Activated CD4-positive, alpha-beta T cell treated with anti-CD3 and anti-CD28 coated beads, Interleukin-2, amount 10 ng/mL, durations not matched to agents 7 days and 5 days (primary cell): ENCODE data around the gene PPP1CA. TPM values are rescaled to one million over a fixed set of nuclear protein-coding genes. Genes with fewer than 3 reads are reported as not detected.

Source experiments
- CTCF ChIA-PET: fragments of 350-600 bp; sonication (Branson Sonifier 250); formaldehyde crosslinking; loops from one replicate; lab custom pipeline; 2021; ENCODE audit warnings: antibody characterized with exemption; lab: Charles Lee
- POLR2A ChIA-PET: fragments of 350-600 bp; sonication (Branson Sonifier 250); formaldehyde crosslinking; loops from one replicate; lab custom pipeline; 2021; ENCODE audit warnings: antibody characterized with exemption; lab: Charles Lee
- DNase-seq: peaks from one replicate; pipeline ENCODE4 v3.0.0-alpha.2; 2020
- H3K27ac Mint-ChIP-seq: one replicate; pipeline ENCODE4 v1.8.0; 2021; ENCODE audit warnings: mild to moderate bottlenecking, moderate library complexity, mixed read lengths
- H3K27me3 Mint-ChIP-seq: one replicate; pipeline ENCODE4 v1.8.0; 2021; ENCODE audit warnings: mixed read lengths
- H3K36me3 Mint-ChIP-seq: one replicate; pipeline ENCODE4 v1.8.0; 2021; ENCODE audit warnings: low read depth, mixed read lengths
- H3K4me1 Mint-ChIP-seq: one replicate; pipeline ENCODE4 v1.8.0; 2021; ENCODE audit warnings: mixed read lengths
- H3K4me3 Mint-ChIP-seq: one replicate; pipeline ENCODE4 v1.8.0; 2021; ENCODE audit warnings: mild to moderate bottlenecking, moderate library complexity, mixed read lengths
- H3K9me3 Mint-ChIP-seq: one replicate; pipeline ENCODE4 v1.8.0; 2021; ENCODE audit warnings: mixed read lengths
- total RNA-seq, 2 experiments: library from RNA; stranded (reverse); gene quantifications; one replicate each; pipeline ENCODE4 v1.2.3, GENCODE V29; 2021

The PPP1CA gene
- total RNA-seq, 2 experiments from 2014 or later: 301 to 331 TPM

DNA sequence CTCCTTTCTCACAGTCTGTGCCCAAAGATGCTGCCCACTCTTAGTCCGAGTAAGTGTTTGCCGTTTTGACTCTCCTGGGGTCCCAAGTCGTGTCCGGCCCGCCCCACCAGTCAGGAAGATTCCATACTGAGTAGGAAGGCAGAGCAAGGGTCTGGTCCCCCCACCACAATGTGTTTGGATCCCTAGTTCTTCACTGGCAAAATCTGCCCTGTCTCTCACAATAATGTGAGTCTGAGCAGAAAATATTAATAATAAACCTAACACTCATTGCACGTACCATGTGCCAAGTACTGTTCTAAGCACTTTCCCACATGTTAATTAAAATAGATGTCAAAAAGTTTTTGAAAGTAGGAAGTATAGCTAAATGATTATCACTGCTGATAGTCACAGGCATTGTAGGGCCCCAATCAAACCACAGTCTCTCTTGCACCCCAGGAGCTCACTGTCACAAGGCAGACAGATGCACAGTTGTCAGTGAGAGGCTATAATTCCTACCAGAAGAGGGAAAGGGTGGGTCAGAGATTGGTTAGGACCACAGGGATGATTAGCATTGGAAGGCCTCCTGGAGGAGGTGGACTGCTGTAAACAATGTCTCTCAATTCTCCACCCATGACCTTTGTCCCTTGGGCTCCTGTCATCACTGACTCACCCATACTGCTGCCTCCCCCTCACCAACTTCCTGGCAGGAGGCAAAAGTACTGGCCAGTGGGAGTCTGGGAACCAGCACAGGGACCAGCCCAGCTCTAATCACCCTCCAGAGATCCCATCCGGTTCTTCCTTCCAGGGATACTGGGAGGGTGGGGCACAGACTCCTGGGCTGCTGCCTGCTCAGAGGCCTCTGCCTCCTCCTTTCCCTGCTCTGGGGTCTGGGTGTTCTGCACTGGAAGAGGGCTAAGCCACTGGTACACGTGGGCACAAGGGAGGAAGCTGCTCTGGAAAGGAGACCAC is 47.3 kb downstream of the PPP1CA start:
- Mint-ChIP-seq H3K27ac (peak overlapping the region; percentile 99), H3K4me1 (peaks cover 36% of the 10 kb centered on the region), H3K27me3 (peaks cover 12% of the 10 kb centered on the region), H3K36me3 (peaks cover 8% of the 10 kb centered on the region), H3K9me3 (no peaks in the 10 kb centered on the region), H3K4me3 (peak overlapping the region; percentile 89)
- ChIA-PET POLR2A (interaction anchor here (0.6 kb wide), 1 partner anchor 273 kb away, joined by 3 read pairs; no protein-coding TSS in a partner anchor), CTCF (interaction anchor here (0.7 to 30.3 kb wide), 8 partner anchors 9 to 166 kb away, joined by 3 to 841 read pairs (median 4); partner anchors contain the start of genes CLCF1, PPP1CA, RAD9A and TBC1D10C)
- DNase-seq: no peak

DNA sequence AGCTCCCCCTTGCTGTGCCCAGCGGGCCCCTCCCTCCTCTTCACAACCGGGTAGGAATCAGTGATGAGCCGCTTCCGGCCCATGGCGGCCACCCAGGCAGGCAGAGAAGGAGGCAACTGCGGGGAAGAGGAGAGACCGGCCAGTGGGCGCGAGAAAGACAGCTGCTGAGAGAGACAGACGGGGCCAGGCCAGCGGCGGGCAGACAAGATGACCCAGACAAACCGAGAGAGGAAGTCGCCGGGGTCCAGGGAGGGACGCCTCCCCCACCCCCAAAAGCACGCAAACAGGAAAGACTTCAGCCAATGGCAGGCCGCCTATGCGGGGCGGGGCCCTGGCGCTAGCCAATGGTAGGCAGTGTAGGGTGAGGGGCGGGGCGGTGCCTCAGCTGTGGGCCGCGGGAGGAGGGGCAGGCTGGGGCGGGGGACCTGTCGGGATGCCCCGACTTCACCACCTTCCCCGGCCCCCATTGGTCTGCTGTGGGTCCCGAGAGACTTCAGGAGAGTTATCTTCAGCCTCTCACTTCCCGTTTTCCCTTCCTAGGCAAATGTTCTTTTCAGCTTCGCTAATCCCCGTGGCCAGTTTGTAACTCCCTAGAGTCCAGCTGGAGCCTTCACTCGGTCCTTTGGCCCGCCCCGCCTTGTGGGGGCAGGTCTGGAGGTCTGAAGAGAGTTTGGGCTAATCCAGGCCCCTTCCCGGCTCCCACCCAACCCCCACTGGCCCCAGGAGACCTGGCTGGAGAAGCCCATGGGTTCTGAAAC is 48.2 kb downstream of the PPP1CA start, which contains the start of gene POLD4:
POLD4 (minus strand) TSS at position 230 of the 758 bp plus-strand sequence; CDS start at position 83, 147 bp downstream.
- POLR2A ChIA-PET: interaction anchor here (0.6 to 1.1 kb wide), 3 partner anchors 43 to 273 kb away, joined by 3 to 5 read pairs (median 4); no protein-coding TSS in a partner anchor
- no peaks in the 10 kb centered on the region for H3K9me3 Mint-ChIP-seq
- peak within 1 kb of the TSS; percentile 99 for H3K27ac Mint-ChIP-seq

DNA sequence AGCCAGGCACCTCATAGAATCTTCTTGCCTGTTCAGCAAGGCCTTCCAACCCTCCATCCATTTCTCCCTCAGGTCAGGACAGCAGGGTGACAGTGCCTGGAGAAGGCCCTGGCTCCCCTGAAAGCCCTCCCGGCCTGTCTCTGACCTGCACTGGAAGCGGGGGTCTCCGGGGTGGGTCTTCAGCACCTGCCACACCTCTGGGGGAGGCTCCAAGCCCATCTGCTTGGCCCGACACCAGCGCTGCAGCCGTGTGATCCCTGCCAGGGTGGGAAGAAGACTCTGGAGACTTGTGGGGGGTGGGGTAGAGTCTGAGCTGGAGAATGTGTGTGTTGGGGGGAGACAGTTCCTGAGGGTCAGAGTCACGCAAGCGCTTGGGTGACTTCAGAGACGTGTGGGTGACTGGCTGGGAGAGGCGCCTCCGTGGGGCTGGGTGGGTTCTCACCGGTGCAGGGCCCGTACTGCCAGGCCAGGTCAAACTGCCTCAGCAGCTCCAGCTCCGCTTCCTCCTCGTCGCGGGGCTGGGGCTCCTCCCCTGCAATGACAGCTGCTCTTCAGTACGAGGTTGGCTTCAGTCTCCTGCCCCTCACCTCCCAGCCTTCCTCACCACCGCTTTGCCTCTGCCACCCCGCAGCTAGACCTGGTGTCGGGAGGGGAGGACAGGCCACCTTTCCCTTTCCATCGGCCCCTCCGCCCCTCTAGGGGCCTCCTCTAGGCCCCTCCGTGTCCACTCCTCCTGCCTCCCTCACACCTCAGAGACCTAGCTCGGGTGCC is 48.9 kb downstream of the PPP1CA start:
- CTCF ChIA-PET: interaction anchor here (0.7 to 30.3 kb wide), 10 partner anchors 11 to 120 kb away, joined by 3 to 841 read pairs (median 4); partner anchors contain the start of genes CLCF1, PPP1CA, RAD9A and TBC1D10C
- POLR2A ChIA-PET: interaction anchor here (0.7 to 1.1 kb wide), 3 partner anchors 34 to 85 kb away, joined by 4 to 5 read pairs (median 4); no protein-coding TSS in a partner anchor
- H3K36me3 Mint-ChIP-seq: peaks cover 8% of the 10 kb centered on the region
- peaks cover 36% of the 10 kb centered on the region for H3K4me1 Mint-ChIP-seq
- H3K27ac Mint-ChIP-seq: peak overlapping the region; percentile 99
- peak overlapping the region; percentile 89 for H3K4me3 Mint-ChIP-seq
- peak; percentile 73 for DNase-seq
- H3K9me3 Mint-ChIP-seq: no peaks in the 10 kb centered on the region
- H3K27me3 Mint-ChIP-seq: peaks cover under 1% of the 10 kb centered on the region

More for the DNA sequence above, 48.2 kb downstream of the PPP1CA start, which contains the start of gene POLD4:
- Mint-ChIP-seq H3K4me3 (peak within 1 kb of the TSS; percentile 89), H3K4me1 (peaks cover 36% of the 10 kb centered on the region), H3K36me3 (peaks cover 8% of the 10 kb centered on the region), H3K27me3 (peaks cover 8% of the 10 kb centered on the region)
- CTCF ChIA-PET: interaction anchor here (0.7 to 30.3 kb wide), 12 partner anchors 8 to 121 kb away, joined by 3 to 841 read pairs (median 4); partner anchors contain the start of genes CLCF1, PPP1CA, RAD9A and TBC1D10C
- peak; percentile 97 for DNase-seq

DNA sequence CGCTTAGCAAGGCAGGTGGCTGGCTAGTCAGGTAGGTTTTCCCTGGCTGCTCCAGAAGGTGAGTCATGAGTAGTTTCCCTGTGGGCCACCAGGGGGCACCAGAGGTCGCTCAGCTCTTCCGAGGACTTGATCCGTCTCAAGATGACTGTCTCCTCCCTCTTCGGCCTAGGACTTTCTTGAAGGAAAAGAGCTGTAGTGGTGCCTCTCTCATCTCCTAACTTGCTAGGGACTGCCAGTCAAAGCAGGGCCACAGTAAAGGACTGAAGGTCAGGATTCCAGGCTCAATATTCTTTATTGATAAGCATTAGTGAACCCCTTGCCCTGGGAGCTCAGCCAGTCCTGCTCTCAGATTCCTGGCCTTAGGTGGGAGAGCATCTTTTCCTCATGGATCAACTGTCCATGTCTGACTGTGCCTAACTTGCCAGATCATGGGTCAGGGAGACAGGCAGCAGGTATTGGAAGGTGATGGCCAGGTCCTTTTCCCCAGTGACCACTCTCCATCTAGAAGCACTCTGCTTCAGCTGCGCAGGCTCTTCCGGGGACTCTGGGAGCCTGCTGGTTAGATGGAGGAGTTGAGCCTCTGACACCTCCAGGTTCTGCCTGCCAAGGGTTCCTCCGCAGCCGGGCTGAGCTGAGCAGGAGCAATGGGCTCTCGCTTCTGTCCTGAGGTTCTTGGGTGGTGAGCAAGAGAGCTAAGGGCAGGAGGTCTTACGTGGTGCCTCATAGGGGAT is 50.2 kb downstream of the PPP1CA start:
- Mint-ChIP-seq H3K27ac (peak overlapping the region; percentile 84), H3K9me3 (no peaks in the 10 kb centered on the region), H3K4me3 (peak overlapping the region; percentile 55), H3K27me3 (no peaks in the 10 kb centered on the region), H3K36me3 (peaks cover 8% of the 10 kb centered on the region), H3K4me1 (peaks cover 34% of the 10 kb centered on the region)
- ChIA-PET POLR2A (no interaction called here), CTCF (interaction anchor here (0.5 to 30.3 kb wide), 31 partner anchors 10 to 609 kb away, joined by 3 to 841 read pairs (median 4); partner anchors contain the start of genes CLCF1, PPP1CA, RAD9A and SSH3)
- peak; percentile 64 for DNase-seq

DNA sequence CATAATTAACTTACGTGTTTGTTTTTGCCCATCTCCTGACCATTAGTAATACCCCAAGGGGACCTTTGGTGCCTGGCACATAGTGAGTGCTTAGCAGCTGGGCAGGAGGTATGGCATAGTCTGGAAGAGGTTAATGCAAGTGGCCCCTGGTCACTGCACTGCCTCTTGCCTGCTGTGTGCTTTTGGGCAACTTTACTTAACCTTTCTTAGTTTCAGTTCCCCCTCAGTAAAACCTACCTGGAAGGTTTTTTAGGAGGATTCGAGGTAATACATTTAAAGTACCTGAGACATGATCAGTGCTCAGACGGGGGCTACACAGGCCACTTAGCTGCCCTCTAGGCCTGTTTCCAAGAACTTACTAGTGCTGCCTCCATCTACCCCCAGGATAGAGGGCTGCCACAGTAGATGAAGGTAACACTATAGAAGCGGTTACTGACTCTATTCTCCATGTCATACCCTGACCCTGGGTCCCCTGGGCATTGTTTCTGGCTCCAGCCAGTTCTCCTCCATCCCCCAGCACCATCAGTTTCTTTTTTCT is 51.7 kb downstream of the PPP1CA start:
- POLR2A ChIA-PET: no interaction called here
- CTCF ChIA-PET: interaction anchor here (0.9 to 30.3 kb wide), 9 partner anchors 13 to 136 kb away, joined by 3 to 841 read pairs (median 11); partner anchors contain the start of genes CLCF1, PPP1CA, RAD9A and TBC1D10C
- H3K27ac Mint-ChIP-seq: no peak overlapping the region

DNA sequence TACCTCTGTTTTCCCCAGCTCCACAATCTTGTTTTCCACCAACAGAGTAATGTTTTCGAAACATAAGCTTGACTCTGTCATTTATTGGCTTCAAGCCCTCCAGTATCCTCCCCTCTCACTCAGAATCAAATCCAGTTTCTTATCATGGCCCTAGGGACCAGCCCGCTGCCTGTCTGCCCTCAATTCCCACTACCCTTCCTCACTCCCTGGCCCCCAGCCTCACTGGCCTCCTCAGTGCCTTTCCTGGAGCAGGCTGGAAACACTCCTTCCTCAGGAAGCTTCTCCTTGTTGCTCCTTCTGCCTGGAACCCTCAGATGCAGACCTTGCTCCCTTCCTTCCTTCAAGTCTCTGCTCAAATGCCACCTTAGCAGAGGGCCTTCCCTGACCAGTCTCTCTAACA is 52.2 kb downstream of the PPP1CA start:
- Mint-ChIP-seq H3K4me1 (peaks cover 47% of the 10 kb centered on the region), H3K27me3 (no peaks in the 10 kb centered on the region), H3K4me3 (no peak overlapping the region), H3K36me3 (peaks cover 8% of the 10 kb centered on the region), H3K9me3 (no peaks in the 10 kb centered on the region), H3K27ac (no peak overlapping the region)
- ChIA-PET POLR2A (no interaction called here), CTCF (interaction anchor here (0.9 to 30.3 kb wide), 7 partner anchors 9 to 137 kb away, joined by 3 to 841 read pairs (median 3); partner anchors contain the start of genes CLCF1, PPP1CA, RAD9A and TBC1D10C)
- DNase-seq: no peak

More for the DNA sequence above, 51.7 kb downstream of the PPP1CA start:
- no peaks in the 10 kb centered on the region for H3K9me3 Mint-ChIP-seq
- no peak overlapping the region for H3K4me3 Mint-ChIP-seq
- peaks cover 47% of the 10 kb centered on the region for H3K4me1 Mint-ChIP-seq
- H3K36me3 Mint-ChIP-seq: peaks cover 8% of the 10 kb centered on the region
- no peak for DNase-seq
- H3K27me3 Mint-ChIP-seq: no peaks in the 10 kb centered on the region

DNA sequence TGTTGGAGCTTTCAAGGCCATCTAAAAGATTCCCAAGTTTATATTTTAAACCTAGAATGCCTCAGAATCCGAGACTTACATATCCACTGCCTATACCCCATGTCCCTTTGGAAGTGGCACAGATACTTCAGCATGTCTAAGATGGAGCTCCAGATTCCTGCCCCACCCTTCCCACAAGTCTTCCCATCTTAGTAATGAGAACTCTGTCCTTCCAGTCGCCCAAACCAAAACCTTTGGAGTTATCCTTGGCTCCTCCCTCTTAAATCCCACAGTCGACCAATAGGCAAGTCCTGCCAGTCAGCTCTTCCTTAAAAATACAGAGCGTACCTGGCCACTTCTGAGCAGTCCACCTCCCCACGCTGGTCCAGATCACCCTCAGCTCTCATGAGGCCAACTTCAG is 52.6 kb downstream of the PPP1CA start:
- Mint-ChIP-seq H3K9me3 (no peaks in the 10 kb centered on the region), H3K36me3 (peaks cover 8% of the 10 kb centered on the region), H3K4me1 (peaks cover 46% of the 10 kb centered on the region), H3K4me3 (no peak overlapping the region), H3K27ac (no peak overlapping the region), H3K27me3 (no peaks in the 10 kb centered on the region)
- CTCF ChIA-PET: interaction anchor here (0.5 to 30.3 kb wide), 8 partner anchors 9 to 422 kb away, joined by 3 to 841 read pairs (median 4); partner anchors contain the start of genes CLCF1, PPP1CA, RAD9A and TBC1D10C
- POLR2A ChIA-PET: no interaction called here
- DNase-seq: no peak

Other genes starting within 250 kb of the PPP1CA start
- 100 to 1,000 TPM; 306 to 324 TPM for gene GRK2, start 135.4 kb downstream of the PPP1CA start, total RNA-seq
- gene ANKRD13D, start 112.6 kb downstream of the PPP1CA start, total RNA-seq: 100 to 1,000 TPM; 135 to 194 TPM
- 1 to 10 TPM; 8.2 to 9.6 TPM for gene SSH3, start 98.3 kb downstream of the PPP1CA start, total RNA-seq
- 10 to 100 TPM; 52.7 to 53.7 TPM for gene POLD4, start 48.3 kb downstream of the PPP1CA start, total RNA-seq
- gene CLCF1, start 28.3 kb downstream of the PPP1CA start, total RNA-seq: under 1 TPM; 0.10 to 0.17 TPM
- 10 to 100 TPM; 49.3 to 53.7 TPM for gene RAD9A, start 9.9 kb downstream of the PPP1CA start, total RNA-seq
- gene TBC1D10C, start 2.2 kb upstream of the PPP1CA start, total RNA-seq: 100 to 1,000 TPM; 256 to 323 TPM
- gene CARNS1, start 13.8 kb upstream of the PPP1CA start, total RNA-seq: 1 to 10 TPM; 1.2 to 1.9 TPM
- gene RPS6KB2, start 26.6 kb upstream of the PPP1CA start, total RNA-seq: 10 to 100 TPM; 57.5 to 68.1 TPM
- gene PTPRCAP, start 35.8 kb upstream of the PPP1CA start, total RNA-seq: 100 to 1,000 TPM; 328 to 389 TPM
- gene CORO1B, start 41.6 kb upstream of the PPP1CA start, total RNA-seq: 100 to 1,000 TPM; 191 to 252 TPM
- not detected for gene GPR152, start 50.9 kb upstream of the PPP1CA start, total RNA-seq
- gene CABP4, start 53.5 kb upstream of the PPP1CA start, total RNA-seq: 1 to 10 TPM; 1.3 to 2.6 TPM
- gene TMEM134, start 67.4 kb upstream of the PPP1CA start, total RNA-seq: 10 to 100 TPM; 42.2 to 47.2 TPM
- gene AIP, start 81.2 kb upstream of the PPP1CA start, total RNA-seq: 100 to 1,000 TPM; 149 to 164 TPM
- 100 to 1,000 TPM; 100 to 110 TPM for gene PITPNM1, start 103.5 kb upstream of the PPP1CA start, total RNA-seq
- 100 to 1,000 TPM; 117 to 126 TPM for gene CDK2AP2, start 106.3 kb upstream of the PPP1CA start, total RNA-seq
- not detected for gene CABP2, start 121.6 kb upstream of the PPP1CA start, total RNA-seq
- gene GSTP1, start 182.0 kb upstream of the PPP1CA start, total RNA-seq: 100 to 1,000 TPM; 194 to 209 TPM
- gene NDUFV1, start 205.1 kb upstream of the PPP1CA start, total RNA-seq: 100 to 1,000 TPM; 204 to 228 TPM
- 1 to 10 TPM; 7.3 to 8.8 TPM for gene NUDT8, start 228.1 kb upstream of the PPP1CA start, total RNA-seq
- gene TBX10, start 237.9 kb upstream of the PPP1CA start, total RNA-seq: not detected
- gene ACY3, start 248.9 kb upstream of the PPP1CA start, total RNA-seq: under 1 TPM; 0.44 to 0.47 TPM